A204.1 (cell line): Measurements from ENCODE around the gene PPIL6.
"Not testable (repeated sequence)": the region's sequence is repeated elsewhere in the genome, so short reads cannot be mapped to it uniquely, and the experiment has no call there.

Experiments
- FAIRE-seq: peaks from 2 replicates; lab custom pipeline; 2012; peaks lifted over from hg19 to GRCh38; lab: Jason Lieb, UNC

Gene PPIL6

GRCh38 chr6:109393886-109394281 lies 46.5 kb downstream of the PPIL6 start:
- FAIRE-seq = no peak

GRCh38 chr6:109393157-109393885 lies 47.1 kb downstream of the PPIL6 start:
- no peak for FAIRE-seq

DNA sequence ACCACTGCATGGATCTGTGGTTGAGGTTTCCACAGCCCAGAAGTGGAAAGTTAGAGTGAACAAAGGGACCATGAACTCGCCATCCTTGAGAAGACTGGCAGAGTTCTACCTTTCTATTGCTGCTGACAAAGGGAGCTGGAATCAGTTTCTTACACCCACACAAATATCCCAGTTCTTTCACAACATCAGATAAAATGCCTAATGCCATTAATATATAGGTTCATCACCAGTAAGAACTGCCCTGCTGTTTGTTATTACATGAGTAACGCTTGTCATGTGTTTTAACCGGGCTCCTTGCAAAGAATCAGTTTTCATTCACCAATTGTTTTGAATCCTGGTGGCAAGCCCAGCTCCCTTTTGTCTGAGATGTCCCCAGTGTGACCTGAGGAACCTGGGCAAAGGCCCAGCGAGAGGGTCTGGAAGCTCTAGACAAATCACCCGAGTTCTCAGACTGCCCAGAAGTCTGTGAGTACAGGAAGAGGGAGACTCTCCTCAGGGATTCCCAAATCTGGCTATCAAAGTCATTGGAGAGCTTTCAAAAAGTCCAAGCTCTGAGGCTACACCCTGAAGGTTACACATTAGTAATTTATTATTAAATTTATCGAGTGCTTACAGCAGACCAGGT lies 50.7 kb downstream of the PPIL6 start:
- FAIRE-seq = no peak

DNA sequence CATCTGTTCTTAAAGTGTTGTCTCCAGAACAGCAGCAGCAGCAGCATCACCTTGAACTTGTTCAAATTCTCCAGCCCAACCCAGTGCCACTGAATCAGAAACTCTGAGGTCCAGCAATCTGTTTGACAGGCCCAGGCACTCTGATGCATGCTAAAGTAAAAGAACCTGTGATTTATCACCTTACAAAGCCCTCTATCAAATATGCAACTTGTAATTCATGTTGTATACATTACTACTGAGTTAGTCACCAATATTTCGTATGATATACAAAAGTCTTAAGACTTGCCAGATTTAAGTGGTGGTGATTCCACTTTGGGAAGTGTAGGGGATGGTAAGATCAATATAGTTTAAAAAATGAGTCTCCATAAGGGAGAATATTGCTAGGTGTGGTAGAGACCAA lies 52.2 kb downstream of the PPIL6 start:
- FAIRE-seq = no peak

DNA sequence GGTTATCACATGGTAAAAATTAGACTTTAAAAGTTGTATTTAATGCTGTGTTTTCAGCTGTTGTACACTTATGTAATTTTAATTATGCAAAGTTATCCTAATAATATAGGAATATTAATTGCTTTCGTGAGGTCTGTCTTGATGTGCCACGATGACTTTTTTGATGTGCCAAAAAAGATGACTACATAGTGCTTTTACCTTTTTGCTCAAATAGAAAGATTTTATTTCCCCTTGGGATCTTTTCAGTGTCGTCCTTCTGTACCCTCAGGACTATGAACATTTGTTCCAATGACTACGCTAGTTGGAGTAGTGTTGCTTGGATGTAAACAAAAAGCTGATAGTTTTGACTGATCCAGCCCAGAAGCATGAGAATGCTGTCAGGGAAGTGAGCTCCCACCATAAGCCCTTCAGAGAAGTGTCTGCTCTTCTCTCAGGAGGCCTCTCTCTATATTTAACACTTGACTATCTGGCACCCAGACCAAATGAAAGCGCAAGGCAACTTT lies 56.9 kb downstream of the PPIL6 start:
- FAIRE-seq = no peak

GRCh38 chr6:109382576-109383437 lies 57.6 kb downstream of the PPIL6 start:
- peak; percentile 83 for FAIRE-seq

DNA sequence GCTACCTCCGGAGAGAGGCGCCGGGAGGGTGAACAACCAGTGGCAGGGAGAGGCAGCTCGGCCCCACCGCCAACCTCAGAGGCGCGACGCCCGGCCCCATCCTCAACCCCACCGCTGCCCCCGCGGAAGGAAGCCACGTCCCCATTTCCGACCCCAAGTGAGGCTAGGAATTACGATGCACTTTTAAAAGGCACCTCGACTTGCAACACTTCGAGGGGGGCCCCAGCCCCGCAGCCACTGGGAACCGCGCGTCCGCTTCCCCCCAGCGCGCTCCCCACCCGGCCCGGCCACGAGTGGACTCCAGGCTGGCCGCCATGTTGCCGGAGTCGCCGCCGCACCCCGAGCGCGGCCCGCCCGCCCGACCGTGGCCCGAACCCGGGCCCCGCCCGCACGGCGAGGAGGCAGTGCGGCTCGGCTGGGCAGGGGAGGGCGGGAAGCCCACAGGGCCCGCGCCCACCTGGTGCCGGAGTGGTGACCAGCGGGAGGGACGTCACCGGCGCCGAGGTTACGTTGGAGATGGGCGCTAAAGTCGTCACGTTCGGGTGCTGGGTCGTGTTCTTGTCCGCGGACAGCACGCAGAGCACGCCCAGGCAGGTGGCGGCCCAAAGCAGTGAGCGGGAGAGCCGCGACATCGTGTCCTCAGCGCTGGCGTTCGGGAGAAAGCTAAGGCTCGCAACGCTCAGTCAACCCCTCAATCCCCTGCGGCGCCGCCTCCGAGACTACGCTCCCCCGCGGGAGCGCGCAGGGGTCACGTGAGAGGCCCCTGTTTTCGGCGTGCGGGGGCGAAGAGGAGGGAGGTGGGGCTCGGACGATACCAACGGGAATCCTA lies 58.5 kb downstream of the PPIL6 start, which contains the start of gene CD164:
TSS of gene CD164 (minus strand) at position 721 of the 829 bp plus-strand sequence. CDS start at position 632, 89 bp downstream.
- FAIRE-seq = no peak

DNA sequence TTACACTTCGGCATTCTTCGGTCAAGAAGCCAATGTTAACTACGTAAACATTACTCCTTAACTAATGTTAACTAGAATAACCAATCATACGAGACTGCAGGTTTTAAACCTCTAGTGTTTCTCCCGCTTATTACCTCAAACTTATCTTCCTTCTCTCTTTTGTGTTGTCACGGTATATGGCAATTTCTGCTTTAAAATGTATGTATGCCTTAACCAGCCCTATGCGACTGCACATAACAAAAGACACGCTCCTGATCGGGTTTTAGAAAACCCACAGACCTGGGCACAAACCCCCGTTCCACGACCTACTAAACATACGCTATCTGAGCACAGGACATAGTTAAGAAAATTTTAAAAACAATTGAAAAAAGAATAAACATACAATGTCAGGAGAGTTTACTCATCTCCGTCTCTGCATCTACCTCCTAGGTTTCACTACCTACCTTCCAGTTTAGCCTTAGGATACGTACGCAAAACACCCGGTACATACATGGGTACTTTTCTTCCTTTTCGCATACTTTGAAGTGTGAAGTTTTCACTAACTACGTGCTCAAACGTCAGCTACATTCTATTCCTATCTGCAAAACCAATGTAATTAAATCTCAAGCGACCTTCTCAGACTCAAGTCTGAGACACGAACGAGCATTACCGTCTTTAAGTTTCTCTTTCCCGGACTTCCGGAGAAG lies 59.2 kb downstream of the PPIL6 start:
- FAIRE-seq = no peak

- FAIRE-seq = no peak
Observed at GRCh38 chr6:109379711-109380110, 60.7 kb downstream of the PPIL6 start.

GRCh38 chr6:109377717-109378116 lies 62.7 kb downstream of the PPIL6 start:
- FAIRE-seq = no peak

GRCh38 chr6:109374326-109374892 lies 66.0 kb downstream of the PPIL6 start:
- FAIRE-seq = no peak

- FAIRE-seq = no peak
Observed at GRCh38 chr6:109373762-109374161, 66.7 kb downstream of the PPIL6 start.

DNA sequence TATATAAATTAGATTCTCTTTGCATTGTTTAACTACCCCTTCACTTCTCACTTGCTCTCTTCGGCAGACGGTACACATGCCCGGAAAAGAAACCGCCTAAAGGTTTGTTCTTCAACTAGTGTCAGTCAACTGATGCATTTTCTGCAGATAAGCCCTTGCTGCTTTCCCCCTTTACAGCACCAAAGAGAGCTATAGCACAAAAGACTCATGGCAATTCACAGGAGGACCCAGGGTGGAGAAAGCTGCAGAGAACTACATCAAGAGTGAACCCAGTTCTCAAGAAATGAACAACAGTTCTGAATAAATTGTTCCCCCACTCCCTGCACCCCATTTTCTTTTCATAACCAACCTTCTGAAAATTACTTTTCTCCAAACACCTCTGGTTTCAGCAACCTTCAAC lies 67.1 kb downstream of the PPIL6 start:
- FAIRE-seq = no peak

DNA sequence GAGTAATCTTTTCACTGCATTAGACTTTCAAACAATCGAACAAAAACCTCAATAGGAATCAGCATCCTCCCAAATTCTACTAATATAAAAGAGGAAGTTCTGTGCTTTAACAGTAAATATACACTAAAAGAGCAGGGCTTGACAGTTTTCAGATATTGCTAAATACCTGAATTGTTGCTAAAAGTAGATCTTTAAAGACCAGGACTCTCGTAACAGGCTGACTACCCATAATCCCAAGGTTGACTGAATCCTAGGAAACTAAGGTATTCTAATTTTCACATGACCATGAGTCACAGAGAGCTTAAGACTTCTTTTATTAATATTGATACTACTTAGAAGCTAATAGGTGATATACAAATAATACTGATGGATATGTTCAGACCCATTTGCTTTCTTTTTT lies 68.3 kb downstream of the PPIL6 start:
- FAIRE-seq = no peak

DNA sequence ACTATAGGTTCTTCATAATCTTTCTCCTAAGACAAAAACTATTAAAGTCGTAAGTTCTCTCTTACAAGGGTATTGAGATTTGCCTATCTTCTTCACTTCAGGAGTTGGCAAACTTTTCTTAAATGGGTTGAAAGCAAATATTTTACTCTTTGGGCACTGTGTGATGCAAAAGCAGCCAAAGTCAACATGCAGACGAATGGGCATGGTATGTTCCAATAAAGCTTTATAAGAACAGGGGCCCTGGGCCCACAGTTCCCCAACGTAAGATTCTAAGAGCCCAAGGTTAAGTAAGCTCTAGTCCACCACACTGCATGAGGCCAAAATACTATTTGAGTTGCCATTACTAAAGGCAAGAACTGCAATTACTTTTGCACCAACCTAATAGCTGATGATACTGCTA lies 69.6 kb downstream of the PPIL6 start:
- FAIRE-seq = no peak

DNA sequence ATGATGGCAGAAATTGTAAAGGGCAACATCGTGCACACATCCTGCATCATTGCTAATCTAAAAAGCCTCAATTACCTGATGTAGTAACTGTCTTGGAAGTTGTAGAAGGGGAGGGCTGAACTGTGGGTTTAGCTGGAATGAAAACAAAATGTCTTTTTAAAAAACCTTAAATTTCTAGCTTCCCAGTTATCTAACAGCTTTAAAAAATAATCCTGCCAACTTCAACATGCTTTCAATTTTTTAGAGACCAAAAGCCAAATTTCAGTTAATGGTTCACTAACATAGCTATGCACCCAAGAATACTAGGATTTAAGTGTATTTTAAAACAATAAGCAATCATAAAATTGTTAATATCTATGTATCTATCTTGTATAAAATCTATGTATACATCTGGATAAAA lies 70.1 kb downstream of the PPIL6 start:
- no peak for FAIRE-seq

DNA sequence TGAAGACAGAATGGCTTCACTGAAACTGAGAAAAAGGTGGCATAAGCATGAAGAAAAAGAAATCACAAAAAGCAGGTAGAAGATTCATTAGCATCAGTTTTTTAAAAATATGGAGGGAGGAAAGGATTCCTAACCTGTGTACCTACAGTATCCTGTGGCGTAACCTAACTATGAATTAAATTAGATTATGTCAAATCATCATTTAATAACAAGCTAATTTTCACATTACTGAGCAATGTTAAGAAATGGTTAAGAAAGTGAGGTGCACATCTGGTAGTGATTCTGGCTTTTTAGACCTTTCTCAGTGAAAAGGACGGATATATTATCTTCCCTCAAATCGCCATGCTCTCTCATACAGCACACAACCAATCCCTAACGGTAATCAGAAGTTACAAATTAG lies 70.7 kb downstream of the PPIL6 start:
- FAIRE-seq = no peak

DNA sequence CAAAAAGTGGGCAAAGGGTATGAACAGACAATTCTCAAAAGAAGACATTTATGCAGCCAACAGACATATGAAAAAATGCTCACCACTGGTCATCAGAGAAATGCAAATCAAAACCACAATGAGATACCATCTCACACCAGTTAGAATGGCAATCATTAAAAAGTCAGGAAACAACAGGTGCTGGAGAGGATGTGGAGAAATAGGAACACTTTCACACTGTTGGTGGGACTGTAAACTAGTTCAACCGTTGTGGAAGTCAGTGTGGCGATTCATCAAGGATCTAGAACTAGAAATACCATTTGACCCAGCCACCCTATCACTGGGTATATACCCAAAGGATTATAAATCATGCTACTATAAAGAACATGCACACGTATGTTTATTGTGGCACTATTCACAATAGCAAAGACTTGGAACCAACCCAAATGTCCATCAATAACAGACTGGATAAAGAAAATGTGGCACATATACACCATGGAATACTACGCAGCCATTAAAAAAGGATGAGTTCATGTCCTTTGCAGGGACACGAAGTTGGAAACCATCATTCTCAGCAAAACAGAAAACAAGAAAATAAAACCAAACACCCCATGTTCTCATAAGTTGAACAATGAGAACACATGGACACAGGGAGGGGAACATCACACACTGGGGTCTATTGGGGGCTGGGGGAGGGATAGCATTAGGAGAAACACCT lies 75.9 kb downstream of the PPIL6 start:
- not testable (repeated sequence) for FAIRE-seq

GRCh38 chr6:109363753-109364152 lies 76.7 kb downstream of the PPIL6 start:
- FAIRE-seq = no peak
